ENCODE results near the gene DCHS2.

Gene DCHS2

DNA sequence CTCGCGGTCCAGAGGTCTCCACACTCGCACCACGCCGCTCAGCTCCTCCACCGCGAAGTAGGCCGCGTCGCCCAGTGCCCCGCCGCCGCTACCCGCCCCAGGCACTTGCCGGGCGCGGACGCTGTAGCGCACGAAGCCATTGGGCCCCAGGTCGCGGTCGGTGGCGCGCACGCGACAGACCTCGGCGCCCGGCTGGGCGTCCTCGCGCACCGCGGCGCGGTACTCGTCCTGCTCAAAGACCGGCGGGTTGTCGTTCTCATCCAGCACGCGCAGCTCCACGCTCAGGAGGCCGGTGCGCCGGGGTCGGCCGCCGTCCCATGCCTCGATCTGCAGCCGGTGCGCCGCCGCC is 1.4 kb downstream of the DCHS2 start:
- DNase-seq, result no peak

- no peak for DNase-seq
Observed at GRCh38 chr4:154489558-154490233, 1.9 kb downstream of the DCHS2 start.

- DNase-seq, result no peak
Observed at GRCh38 chr4:154487145-154487544, 4.5 kb downstream of the DCHS2 start.

DNA sequence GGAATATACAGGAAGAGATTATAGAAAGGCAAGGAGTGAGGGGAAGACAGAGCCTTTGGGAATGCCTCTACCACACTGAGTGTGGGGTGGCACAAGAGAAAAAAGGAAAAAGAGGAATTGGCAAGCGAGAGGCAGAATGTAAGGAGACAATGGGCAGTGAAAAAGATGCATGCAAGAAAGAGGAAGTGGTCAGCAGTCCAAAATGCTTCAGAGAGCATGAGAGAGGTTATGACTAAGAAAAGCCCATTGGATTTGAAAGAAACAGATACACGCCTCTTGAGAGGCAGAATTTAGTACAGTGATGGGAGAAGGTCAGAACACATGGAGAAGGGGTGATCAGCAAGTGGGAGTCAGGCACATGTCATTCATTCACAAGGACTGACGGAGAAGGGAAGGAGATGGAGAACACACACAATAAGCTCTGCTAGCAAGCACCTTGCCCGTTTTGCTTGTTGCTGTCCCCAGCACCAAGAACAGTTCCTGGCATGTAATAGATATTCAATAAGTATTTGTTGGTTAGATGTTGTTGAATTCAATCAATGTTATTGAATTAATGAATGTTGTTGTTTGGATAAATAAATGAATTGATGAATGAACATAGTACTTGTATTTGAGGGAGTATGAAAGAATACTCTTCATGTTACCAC is 6.3 kb downstream of the DCHS2 start:
- DNase-seq, result no peak

DNA sequence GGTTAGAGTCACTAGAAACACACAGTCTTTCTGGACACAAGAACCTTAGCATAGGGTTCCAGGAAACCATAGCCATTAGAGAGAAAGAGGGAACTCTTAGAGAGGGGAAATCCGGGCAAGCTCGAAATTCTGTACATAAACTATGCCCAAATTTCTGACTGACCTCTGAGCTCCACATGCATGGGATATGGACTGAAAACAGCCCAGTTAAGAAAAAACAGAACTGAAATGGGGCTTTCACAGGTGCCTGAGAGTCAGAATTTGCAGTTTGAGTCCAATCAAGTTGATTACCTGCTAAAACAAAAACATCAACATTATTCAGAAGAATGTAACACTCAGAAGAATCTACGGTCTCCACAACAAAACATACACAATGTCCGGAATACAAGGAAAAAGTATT is 13.1 kb downstream of the DCHS2 start:
- DNase-seq, result no peak

GRCh38 chr4:154478128-154478527 is 13.5 kb downstream of the DCHS2 start:
- no peak for DNase-seq

- DNase-seq, result no peak
Observed at GRCh38 chr4:154476232-154476631, 15.4 kb downstream of the DCHS2 start.

DNA sequence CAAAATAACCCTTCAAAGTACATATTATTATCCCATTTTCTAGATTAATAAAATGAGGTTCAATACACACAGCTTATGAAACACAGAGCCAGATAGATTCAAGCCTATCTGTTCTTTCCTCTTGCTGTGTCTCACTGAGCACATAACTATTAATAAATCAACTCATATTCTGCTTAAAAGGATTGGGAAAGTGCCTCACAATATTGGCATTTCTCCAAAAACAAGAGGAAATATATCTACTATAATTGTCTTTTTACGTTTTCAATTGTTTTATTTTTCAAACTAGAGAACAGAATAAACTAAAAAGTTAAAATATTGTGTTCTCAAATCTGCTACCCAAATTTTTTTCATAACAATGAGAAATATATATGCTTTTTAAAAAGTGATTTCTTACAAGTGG is 15.8 kb downstream of the DCHS2 start:
- no peak for DNase-seq

- DNase-seq, result no peak
Observed at GRCh38 chr4:154473497-154473896, 18.1 kb downstream of the DCHS2 start.

GRCh38 chr4:154472858-154473257 is 18.7 kb downstream of the DCHS2 start:
- DNase-seq, result no peak

GRCh38 chr4:154471526-154472331 is 19.9 kb downstream of the DCHS2 start:
- DNase-seq, result no peak

- DNase-seq, result no peak
Observed at GRCh38 chr4:154471032-154471431, 20.6 kb downstream of the DCHS2 start.

DNA sequence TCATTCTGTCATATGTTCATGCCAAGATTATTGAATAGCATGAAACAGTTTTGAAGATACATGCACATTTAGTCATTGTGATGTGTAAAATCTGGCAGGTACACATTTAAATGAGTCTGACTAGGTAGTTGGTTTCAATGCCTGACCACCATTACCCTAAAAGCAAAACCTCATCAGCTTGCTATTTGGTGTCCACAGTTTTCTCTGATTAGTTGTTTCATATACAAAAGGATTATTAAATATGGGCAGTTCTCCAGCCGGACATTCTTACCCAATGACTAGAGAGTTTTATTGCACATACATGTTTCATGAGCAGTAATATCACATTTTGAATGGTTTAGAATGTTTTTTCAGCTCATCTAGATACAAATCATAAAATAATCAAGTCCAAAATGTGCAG is 23.7 kb downstream of the DCHS2 start:
- DNase-seq, result no peak

- DNase-seq, result no peak
Observed at GRCh38 chr4:154466336-154466735, 25.3 kb downstream of the DCHS2 start.

- no peak for DNase-seq
Observed at GRCh38 chr4:154465085-154465484, 26.5 kb downstream of the DCHS2 start.

- DNase-seq, result no peak
Observed at GRCh38 chr4:154464654-154465053, 26.9 kb downstream of the DCHS2 start.

DNA sequence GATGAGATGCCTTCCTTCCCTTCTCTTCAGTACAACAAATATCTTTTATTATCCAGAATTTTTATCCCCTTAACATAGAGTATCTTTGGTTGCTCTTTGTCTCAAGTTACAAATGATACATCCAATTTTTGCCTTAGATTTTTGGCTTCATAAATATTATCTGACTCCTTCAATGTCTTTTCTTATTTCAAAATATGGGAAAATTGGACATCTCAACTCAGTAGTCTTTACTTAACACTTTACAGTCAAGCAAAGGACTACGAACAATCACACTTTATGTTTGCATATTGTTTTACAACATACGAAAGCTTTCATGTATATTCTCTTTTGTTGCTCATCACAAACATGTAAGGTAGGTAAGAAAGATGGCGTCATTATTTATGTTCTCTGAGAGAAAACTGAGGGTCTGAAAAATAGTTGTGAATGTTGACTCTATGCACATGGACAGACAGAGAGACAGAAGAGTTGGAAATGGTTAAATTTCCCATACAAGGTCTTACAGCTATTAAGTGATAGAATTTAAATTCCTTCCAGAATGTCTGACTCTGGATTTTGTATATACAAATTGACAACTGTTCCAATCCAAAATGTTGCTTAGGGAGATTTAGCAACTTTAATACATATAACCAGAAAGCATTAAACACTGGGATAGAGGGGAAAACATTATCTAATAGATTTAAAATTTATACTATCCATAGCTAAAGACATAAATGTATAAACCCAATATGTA is 29.4 kb downstream of the DCHS2 start:
- no peak for DNase-seq

- no peak for DNase-seq
Observed at GRCh38 chr4:154457471-154457870, 34.1 kb downstream of the DCHS2 start.

DNA sequence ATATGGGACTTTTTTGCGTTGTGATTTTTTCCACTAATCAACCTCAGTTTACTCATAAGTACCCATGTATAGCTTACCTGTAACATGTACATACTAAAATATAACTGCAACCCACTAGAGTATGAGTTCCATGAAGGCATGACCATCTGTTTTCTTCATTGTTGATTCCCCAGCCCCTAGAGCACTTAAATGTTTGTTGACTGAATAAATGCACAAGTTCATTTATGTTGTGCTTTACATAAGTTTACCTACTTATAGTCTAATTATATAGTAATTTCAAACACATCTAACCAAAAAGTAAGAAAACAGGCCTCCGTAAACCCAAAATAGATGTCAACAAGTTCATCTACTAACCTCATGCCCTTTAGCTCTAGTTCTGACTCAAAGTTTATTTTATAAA is 34.7 kb downstream of the DCHS2 start:
- no peak for DNase-seq

- DNase-seq, result no peak
Observed at GRCh38 chr4:154456240-154456639, 35.4 kb downstream of the DCHS2 start.

DNA sequence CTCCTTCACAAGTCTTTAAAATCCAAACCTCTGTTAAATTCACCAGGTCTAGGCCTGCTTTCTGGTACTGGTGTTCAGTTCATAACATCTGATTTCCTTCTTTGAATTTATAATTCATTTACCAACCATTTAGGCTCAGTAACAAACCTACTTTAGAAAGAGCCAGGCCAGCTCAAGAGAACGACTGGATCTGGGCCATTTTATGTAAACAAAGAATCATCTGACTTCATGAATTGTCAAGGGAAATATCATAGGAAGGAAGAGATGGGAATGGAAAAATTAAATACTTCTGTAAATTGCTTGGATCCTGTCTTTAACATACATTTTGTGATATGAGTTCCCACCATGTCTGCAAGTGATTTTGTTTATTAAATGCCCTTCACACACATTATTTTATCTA is 36.5 kb downstream of the DCHS2 start:
- DNase-seq, result no peak

DNA sequence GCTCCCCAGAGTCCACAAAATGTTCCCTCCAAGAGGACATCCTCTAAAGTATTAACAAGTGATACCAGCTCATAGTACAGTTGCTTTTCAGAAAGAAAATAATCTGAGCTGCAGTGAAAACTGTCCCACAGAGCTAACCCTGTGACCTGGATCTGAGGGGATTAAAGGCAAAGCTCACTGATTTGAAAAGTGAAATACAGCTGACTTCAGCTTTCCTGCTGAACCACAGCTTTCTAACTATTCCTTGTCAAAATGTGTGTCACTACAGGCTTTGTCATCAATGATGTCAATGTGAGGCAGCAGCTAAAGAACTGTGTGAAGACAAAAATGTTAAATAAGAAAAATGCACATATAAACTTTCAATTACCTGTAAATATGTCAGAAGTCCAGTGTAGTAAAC is 36.9 kb downstream of the DCHS2 start:
- no peak for DNase-seq

DNA sequence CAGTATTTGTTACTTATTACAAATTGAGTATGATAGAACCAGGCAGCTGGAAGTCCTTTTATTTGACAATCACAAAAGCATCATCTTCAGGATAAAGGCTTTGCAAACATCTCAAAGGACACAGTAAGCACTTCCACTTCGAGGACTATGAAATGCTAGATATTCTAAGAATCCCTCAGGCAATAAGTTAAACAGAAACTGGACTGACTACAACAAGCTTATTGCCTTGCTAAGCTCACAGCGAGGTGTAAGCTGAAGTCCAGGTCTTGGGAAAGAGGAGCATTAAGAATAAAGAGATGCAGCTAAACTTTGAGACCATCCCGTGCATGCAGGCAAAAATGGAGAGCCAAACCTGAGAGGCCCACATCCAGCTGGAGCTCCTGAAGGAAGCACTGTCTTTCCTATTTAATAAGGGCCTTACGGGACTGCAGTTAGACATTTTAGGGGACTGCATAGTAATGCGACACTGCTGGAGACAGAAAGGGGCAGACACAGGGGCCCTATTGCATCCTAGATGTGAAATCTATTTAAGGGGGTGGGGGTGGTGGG is 38.7 kb downstream of the DCHS2 start:
- DNase-seq, result no peak
